GM12878 (cell line): ENCODE measurements around the gene MID1. TPM values are rescaled to one million over a fixed set of nuclear protein-coding genes. Genes with fewer than 3 reads are reported as not detected.

Source experiments
- ATAC-seq: fragments of 200-7000 bp; cut with Tn5 transposase; 3 replicates; pipeline ENCODE4 v1.9.1; 2020; ENCODE audit warnings: mild to moderate bottlenecking, moderate library complexity
- BruUV-seq: library from RNA; stranded (reverse); fragments of 400-500 nt; replicated peaks from 2 replicates; lab custom pipeline; 2021; lab: Mats Ljungman, UMichigan
- CTCF ChIA-PET: fragments of 300-600 bp; sonication (Branson Sonifier 250); formaldehyde crosslinking; extraction: SDS; loops from one replicate; lab custom pipeline; 2021; ENCODE audit warnings: inconsistent platforms; lab: Yijun Ruan, JAX
- POLR2A ChIA-PET: fragments of 350-600 bp; formaldehyde crosslinking; extraction: SDS; loops from one replicate; lab custom pipeline; 2021; ENCODE audit warnings: inconsistent platforms; lab: Charles Lee
- RAD21 ChIA-PET: fragments of 300-600 bp; sonication (Branson Sonifier 250); formaldehyde crosslinking; loops from one replicate; lab custom pipeline; 2023; ENCODE audit warnings: antibody characterized with exemption; ENCODE audit not compliant: unreplicated experiment; lab: Charles Lee
- SMC1A ChIA-PET: fragments of 300-600 bp; sonication (Branson Sonifier 250); formaldehyde crosslinking; loops from one replicate; lab custom pipeline; 2023; ENCODE audit not compliant: unreplicated experiment, uncharacterized antibody; lab: Charles Lee
- DNase-seq: peaks from one replicate; pipeline ENCODE4 v3.0.0-alpha.2; 2011; ENCODE audit warnings: low read depth, low spot score
- FAIRE-seq: peaks from 3 replicates; lab custom pipeline; 2011; peaks lifted over from hg19 to GRCh38; lab: Jason Lieb, UNC
- H2AFZ ChIP-seq: 2 replicates; pipeline ENCODE4 v1.6.0; 2011; ENCODE audit warnings: low read depth, low read length, control low read depth; ENCODE audit not compliant: control insufficient read depth
- H3K27ac ChIP-seq: 2 replicates; pipeline ENCODE4 v1.5.1; 2011; ENCODE audit warnings: control low read depth; ENCODE audit not compliant: control insufficient read depth, insufficient read depth
- H3K27me3 ChIP-seq, 2 experiments: replicated peaks in 1 of 2; 2 replicates each; pipeline versions ENCODE4 v1.6.0 to v1.6.1; 2011; ENCODE audit warnings: low read length in 1 of 2; ENCODE audit not compliant: control insufficient read depth in 2 of 2, insufficient read depth in 2 of 2
- H3K36me3 ChIP-seq, 2 experiments: 2 replicates each; pipeline ENCODE4 v1.5.1; 2011; ENCODE audit warnings: low read length in 1 of 2; ENCODE audit not compliant: control insufficient read depth in 2 of 2, insufficient read depth in 2 of 2
- H3K4me1 ChIP-seq: 2 replicates; pipeline ENCODE4 v1.6.1; 2011; ENCODE audit warnings: mild to moderate bottlenecking, low read length, moderate library complexity, mixed read lengths; ENCODE audit not compliant: control insufficient read depth, insufficient read depth
- H3K4me2 ChIP-seq: 2 replicates; pipeline ENCODE4 v1.6.0; 2011; ENCODE audit warnings: control low read depth; ENCODE audit not compliant: control insufficient read depth, insufficient read depth
- H3K4me3 ChIP-seq: fragments of 200-600 bp; sonication (generic); 2 replicates; pipeline ENCODE4 v1.5.1; 2016
- H3K79me2 ChIP-seq: 2 replicates; pipeline ENCODE4 v1.6.0; 2011; ENCODE audit warnings: low read length; ENCODE audit not compliant: control insufficient read depth, insufficient read depth
- H3K9ac ChIP-seq: 2 replicates; pipeline ENCODE4 v1.8.0; 2011; ENCODE audit warnings: low read length, control low read depth, mixed read lengths; ENCODE audit not compliant: control insufficient read depth, insufficient read depth
- H3K9me3 ChIP-seq: replicated peaks from 3 replicates; pipeline ENCODE4 v1.5.1; 2011; ENCODE audit warnings: mild to moderate bottlenecking, low read length; ENCODE audit not compliant: control insufficient read depth, insufficient read depth
- H4K20me1 ChIP-seq: 2 replicates; pipeline ENCODE4 v1.6.0; 2011; ENCODE audit not compliant: control insufficient read depth, insufficient read depth
- CREB1 ChIP-seq: IDR thresholded peaks from 2 replicates; pipeline ENCODE4 v1.6.1; 2012; ENCODE audit warnings: low read depth, mild to moderate bottlenecking, inconsistent platforms
- JUNB ChIP-seq: IDR thresholded peaks from 2 replicates; pipeline ENCODE4 v1.6.1; 2016; ENCODE audit warnings: antibody characterized with exemption, mild to moderate bottlenecking
- KAT2A ChIP-seq: conservative IDR thresholded peaks from 2 replicates; pipeline ENCODE4 v1.6.1; 2011; ENCODE audit warnings: low read depth, low read length; ENCODE audit not compliant: control insufficient read depth
- MEF2A ChIP-seq: IDR thresholded peaks from 2 replicates; pipeline ENCODE4 v1.6.1; 2011; ENCODE audit warnings: low read depth, mild to moderate bottlenecking, low read length, moderate library complexity; ENCODE audit not compliant: insufficient read depth
- MEF2B ChIP-seq: fragments of 450-650 bp; IDR thresholded peaks from 2 replicates; pipeline ENCODE4 v1.6.1; 2018; ENCODE audit warnings: mild to moderate bottlenecking, moderate library complexity; ENCODE audit not compliant: partially characterized antibody, poor library complexity, severe bottlenecking
- POU2F2 ChIP-seq: IDR thresholded peaks from 3 replicates; pipeline ENCODE4 v1.6.1; 2011; ENCODE audit warnings: low read depth, mild to moderate bottlenecking, low read length, borderline replicate concordance
- RFX5 ChIP-seq: IDR thresholded peaks from 2 replicates; pipeline ENCODE4 v1.6.1; 2011; ENCODE audit warnings: low read depth, low read length, improper control_type of control experiment
- SMAD1 ChIP-seq: fragments of 450-650 bp; IDR thresholded peaks from 2 replicates; pipeline ENCODE4 v1.6.1; 2018; ENCODE audit warnings: mild to moderate bottlenecking, low read depth; ENCODE audit not compliant: partially characterized antibody
- ZNF592 ChIP-seq: fragments of 450-650 bp; IDR thresholded peaks from 2 replicates; pipeline ENCODE4 v1.6.1; 2017; ENCODE audit warnings: mild to moderate bottlenecking, moderate library complexity
- whole genome bisulfite sequencing: methylation state at CpG from one replicate; pipeline ENCODE4 v1.1.6; 2016; ENCODE audit warnings: low lambda C conversion rate; ENCODE audit not compliant: insufficient replicate concordance, insufficient coverage; ENCODE audit errors: missing lambda C conversion rate; 5-methylcytosine and 5-hydroxymethylcytosine counted together
- in situ Hi-C: fragments of 300-500 bp; cut with MboI; formaldehyde crosslinking; loops from 9 replicates; pipeline ENCODE4 v1.14.3; 2018; ENCODE audit warnings: mixed read lengths
- intact Hi-C: fragments of 100-400 bp; cut with micrococcal nuclease; formaldehyde crosslinking; loops from one replicate; pipeline ENCODE4 v1.14.2; 2022; ENCODE audit not compliant: unreplicated experiment
- polyA plus RNA-seq, 11 experiments: library from polyadenylated mRNA; depleted of rRNA in 4 of 11; unstranded in 6 of 11; stranded (reverse) in 5 of 11; fragments of >200 nt; fragmentation: Nextera tagmentation in 4 of 11; fragmentation: Illumina TruSeq in 1 of 11; extraction: Ambion mirVana in 4 of 11; extraction: Trizol in 1 of 11; gene quantifications; 1 replicate in 1 of 11; 2 replicates in 10 of 11; pipeline versions ENCODE4 v1.2.1 to v1.2.3, GENCODE V29; 2011 to 2016; ENCODE audit warnings: inconsistent platforms in 2 of 11, missing spikeins in 2 of 11, low read depth in 1 of 11
- total RNA-seq, 4 experiments: library from RNA; depleted of rRNA in 3 of 4; stranded (reverse); fragments of >200 nt in 3 of 4; fragmentation: Illumina TruSeq in 1 of 4; extraction: Trizol in 1 of 4; gene quantifications; 2 replicates each; pipeline versions ENCODE4 v1.2.1 to v1.2.3, GENCODE V29; 2013 to 2021
- TF ChIP-seq, protein P1 (sequence below): IDR thresholded peaks from 2 replicates; pipeline ENCODE4 v1.6.1; 2012; ENCODE audit warnings: improper control_type of control experiment, low read depth, low read length; ENCODE audit not compliant: insufficient replicate concordance

MID1 gene
- total and polyA plus RNA-seq, 10 of the 15 experiments (the other 5 are each of a cell fraction or from before 2014, with no cell fraction given), result 0.04 to 0.51 (median 0.14) TPM; not detected in 1

- TF ChIP-seq, protein P1, sequence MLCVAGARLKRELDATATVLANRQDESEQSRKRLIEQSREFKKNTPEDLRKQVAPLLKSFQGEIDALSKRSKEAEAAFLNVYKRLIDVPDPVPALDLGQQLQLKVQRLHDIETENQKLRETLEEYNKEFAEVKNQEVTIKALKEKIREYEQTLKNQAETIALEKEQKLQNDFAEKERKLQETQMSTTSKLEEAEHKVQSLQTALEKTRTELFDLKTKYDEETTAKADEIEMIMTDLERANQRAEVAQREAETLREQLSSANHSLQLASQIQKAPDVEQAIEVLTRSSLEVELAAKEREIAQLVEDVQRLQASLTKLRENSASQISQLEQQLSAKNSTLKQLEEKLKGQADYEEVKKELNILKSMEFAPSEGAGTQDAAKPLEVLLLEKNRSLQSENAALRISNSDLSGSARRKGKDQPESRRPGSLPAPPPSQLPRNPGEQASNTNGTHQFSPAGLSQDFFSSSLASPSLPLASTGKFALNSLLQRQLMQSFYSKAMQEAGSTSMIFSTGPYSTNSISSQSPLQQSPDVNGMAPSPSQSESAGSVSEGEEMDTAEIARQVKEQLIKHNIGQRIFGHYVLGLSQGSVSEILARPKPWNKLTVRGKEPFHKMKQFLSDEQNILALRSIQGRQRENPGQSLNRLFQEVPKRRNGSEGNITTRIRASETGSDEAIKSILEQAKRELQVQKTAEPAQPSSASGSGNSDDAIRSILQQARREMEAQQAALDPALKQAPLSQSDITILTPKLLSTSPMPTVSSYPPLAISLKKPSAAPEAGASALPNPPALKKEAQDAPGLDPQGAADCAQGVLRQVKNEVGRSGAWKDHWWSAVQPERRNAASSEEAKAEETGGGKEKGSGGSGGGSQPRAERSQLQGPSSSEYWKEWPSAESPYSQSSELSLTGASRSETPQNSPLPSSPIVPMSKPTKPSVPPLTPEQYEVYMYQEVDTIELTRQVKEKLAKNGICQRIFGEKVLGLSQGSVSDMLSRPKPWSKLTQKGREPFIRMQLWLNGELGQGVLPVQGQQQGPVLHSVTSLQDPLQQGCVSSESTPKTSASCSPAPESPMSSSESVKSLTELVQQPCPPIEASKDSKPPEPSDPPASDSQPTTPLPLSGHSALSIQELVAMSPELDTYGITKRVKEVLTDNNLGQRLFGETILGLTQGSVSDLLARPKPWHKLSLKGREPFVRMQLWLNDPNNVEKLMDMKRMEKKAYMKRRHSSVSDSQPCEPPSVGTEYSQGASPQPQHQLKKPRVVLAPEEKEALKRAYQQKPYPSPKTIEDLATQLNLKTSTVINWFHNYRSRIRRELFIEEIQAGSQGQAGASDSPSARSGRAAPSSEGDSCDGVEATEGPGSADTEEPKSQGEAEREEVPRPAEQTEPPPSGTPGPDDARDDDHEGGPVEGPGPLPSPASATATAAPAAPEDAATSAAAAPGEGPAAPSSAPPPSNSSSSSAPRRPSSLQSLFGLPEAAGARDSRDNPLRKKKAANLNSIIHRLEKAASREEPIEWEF, result no peak
- no peak for TF ChIP-seq RFX5
- no peak for TF ChIP-seq POU2F2
- TF ChIP-seq CREB1, result no peak
- TF ChIP-seq MEF2A, result no peak
Measured at GRCh38 chrX:10555846-10556245, 64.5 kb downstream of the MID1 start (continued).

GRCh38 chrX:10554612-10555270, 65.6 kb downstream of the MID1 start:
- no TSS peak for BruUV-seq

More at GRCh38 chrX:10554612-10555270, 65.6 kb downstream of the MID1 start:
- FAIRE-seq (no peak), DNase-seq (no peak), ATAC-seq (no peak)
- no peaks in the 10 kb centered on the region for H4K20me1 ChIP-seq
- SMC1A ChIA-PET, result no interaction called here
- H3K27me3 ChIP-seq, result no peaks in the 10 kb centered on the region
- no peak overlapping the region for H2AFZ ChIP-seq
- TF ChIP-seq ZNF592 (no peak), KAT2A (no peak), JUNB (no peak), SMAD1 (no peak), MEF2B (no peak)
- intact Hi-C loops (no loop called here), in situ Hi-C loops (no loop called here)
- no peaks in the 10 kb centered on the region for H3K9me3 ChIP-seq
- H3K4me3 ChIP-seq, result no peak overlapping the region
- RAD21 ChIA-PET, result no interaction called here
- CTCF ChIA-PET, result interaction anchor here (1.2 kb wide), 1 partner anchor 36 kb away, joined by 3 read pairs; no protein-coding TSS in a partner anchor
- no peaks in the 10 kb centered on the region for H3K79me2 ChIP-seq
- no peak overlapping the region for H3K9ac ChIP-seq
- no peaks in the 10 kb centered on the region for H3K36me3 ChIP-seq
- POLR2A ChIA-PET, result no interaction called here
- WGBS, result 22% methylated on average over 6 of the region's 6 CpGs
- no peak overlapping the region for H3K4me2 ChIP-seq
- H3K4me1 ChIP-seq, result no peaks in the 10 kb centered on the region
- no peak overlapping the region for H3K27ac ChIP-seq
